ENCODE results near the gene FABP7. TPM values are rescaled to one million over a fixed set of nuclear protein-coding genes. Genes with fewer than 3 reads are reported as not detected.
A peak's percentile ranks its signal among the peaks of the same experiment; 100 is the strongest.

FABP7 gene
- total and polyA plus RNA-seq, 2 of the 13 experiments (the other 11 are each of a cell fraction or from before 2014, with no cell fraction given): not detected

DNA sequence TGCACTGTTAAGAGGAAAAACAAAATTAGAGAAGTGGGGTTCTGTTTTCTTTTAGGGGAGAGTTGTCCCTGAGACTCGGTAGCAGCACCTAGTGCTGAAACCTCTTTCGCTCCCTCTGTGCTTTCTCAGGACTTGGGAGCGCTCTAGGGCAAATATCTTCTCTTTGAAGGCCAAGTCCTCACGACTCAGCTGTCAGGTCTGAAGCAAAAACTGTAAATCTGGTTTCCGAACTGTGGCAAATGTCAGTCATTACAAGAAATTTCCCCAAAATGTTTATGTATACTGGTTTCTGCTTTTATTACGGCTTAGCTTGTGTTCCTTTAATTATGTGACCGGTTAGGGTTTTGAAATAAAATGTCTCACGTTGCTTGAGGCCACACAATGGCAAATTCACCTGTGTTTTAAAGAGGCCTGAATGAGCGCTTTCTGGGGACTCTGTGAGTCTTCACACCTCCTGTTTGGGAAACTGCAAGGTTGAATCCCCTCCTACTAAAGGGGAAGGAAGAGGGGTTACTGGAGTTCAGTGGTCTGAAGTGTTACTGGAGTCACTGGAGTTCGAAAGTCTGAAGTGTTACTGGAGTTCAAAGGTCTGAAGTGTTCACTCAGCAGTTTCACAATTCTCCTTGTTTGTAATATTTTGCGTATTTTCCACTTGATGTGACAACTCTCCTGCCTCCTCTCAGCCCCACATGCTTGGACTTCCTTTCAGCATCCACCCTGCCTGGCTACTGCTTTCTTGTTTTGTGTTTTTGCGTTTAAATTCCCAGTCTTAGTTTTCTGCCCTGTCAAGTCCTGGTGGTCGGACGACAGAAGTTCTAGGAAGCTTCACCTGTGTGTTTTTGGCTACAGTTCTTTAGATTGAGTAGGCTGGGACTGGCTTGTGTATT, 11.2 kb downstream of the FABP7 start (continued):
- 0 out of 2 replicates have a peak, but pooled peaks have one; percentile 48 for TF ChIP-seq ZNF431 (CRISPR knock-in tag; IDR thresholded peaks at IDR 0.05; ENCODE audit: borderline replicate concordance, low read depth)
- peak; percentile 76 for TF ChIP-seq TARDBP (CRISPR knock-in tag; IDR thresholded peaks at IDR 0.05)
- TF ChIP-seq, protein P1, sequence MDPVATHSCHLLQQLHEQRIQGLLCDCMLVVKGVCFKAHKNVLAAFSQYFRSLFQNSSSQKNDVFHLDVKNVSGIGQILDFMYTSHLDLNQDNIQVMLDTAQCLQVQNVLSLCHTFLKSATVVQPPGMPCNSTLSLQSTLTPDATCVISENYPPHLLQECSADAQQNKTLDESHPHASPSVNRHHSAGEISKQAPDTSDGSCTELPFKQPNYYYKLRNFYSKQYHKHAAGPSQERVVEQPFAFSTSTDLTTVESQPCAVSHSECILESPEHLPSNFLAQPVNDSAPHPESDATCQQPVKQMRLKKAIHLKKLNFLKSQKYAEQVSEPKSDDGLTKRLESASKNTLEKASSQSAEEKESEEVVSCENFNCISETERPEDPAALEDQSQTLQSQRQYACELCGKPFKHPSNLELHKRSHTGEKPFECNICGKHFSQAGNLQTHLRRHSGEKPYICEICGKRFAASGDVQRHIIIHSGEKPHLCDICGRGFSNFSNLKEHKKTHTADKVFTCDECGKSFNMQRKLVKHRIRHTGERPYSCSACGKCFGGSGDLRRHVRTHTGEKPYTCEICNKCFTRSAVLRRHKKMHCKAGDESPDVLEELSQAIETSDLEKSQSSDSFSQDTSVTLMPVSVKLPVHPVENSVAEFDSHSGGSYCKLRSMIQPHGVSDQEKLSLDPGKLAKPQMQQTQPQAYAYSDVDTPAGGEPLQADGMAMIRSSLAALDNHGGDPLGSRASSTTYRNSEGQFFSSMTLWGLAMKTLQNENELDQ (CRISPR knock-in tag; IDR thresholded peaks at IDR 0.05; ENCODE audit: borderline replicate concordance): no peak; the same call in 1 of the 2 replicates
- no peak for TF ChIP-seq ZNF747 (CRISPR knock-in tag; IDR thresholded peaks at IDR 0.05; ENCODE audit: borderline replicate concordance)
- TF ChIP-seq FOXM1 (CRISPR knock-in tag; IDR thresholded peaks at IDR 0.05): no peak
- no peak; the same call in 1 of the 2 replicates for TF ChIP-seq XBP1 (CRISPR knock-in tag; IDR thresholded peaks at IDR 0.05)
- no peak for TF ChIP-seq THAP9 (CRISPR knock-in tag; IDR thresholded peaks at IDR 0.05; ENCODE audit: borderline replicate concordance)
- TF ChIP-seq AHR (CRISPR knock-in tag; IDR thresholded peaks at IDR 0.05): no peak
- peak; percentile 68 for TF ChIP-seq TEAD3 (CRISPR knock-in tag; optimal IDR thresholded peaks at IDR 0.05; ENCODE audit: borderline replicate concordance)
- no peak for TF ChIP-seq ZNF7 (CRISPR knock-in tag; IDR thresholded peaks at IDR 0.05)
- TF ChIP-seq, protein P2, sequence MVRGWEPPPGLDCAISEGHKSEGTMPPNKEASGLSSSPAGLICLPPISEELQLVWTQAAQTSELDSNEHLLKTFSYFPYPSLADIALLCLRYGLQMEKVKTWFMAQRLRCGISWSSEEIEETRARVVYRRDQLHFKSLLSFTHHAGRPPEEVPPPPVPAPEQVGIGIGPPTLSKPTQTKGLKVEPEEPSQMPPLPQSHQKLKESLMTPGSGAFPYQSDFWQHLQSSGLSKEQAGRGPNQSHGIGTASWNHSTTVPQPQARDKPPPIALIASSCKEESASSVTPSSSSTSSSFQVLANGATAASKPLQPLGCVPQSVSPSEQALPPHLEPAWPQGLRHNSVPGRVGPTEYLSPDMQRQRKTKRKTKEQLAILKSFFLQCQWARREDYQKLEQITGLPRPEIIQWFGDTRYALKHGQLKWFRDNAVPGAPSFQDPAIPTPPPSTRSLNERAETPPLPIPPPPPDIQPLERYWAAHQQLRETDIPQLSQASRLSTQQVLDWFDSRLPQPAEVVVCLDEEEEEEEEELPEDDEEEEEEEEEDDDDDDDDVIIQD (CRISPR knock-in tag; IDR thresholded peaks at IDR 0.05; ENCODE audit: low read depth): peak; percentile 69
- no peak for TF ChIP-seq JDP2 (CRISPR knock-in tag; IDR thresholded peaks at IDR 0.05; ENCODE audit: borderline replicate concordance)
- TF ChIP-seq RNF219 (CRISPR knock-in tag; IDR thresholded peaks at IDR 0.05): 0 out of 2 replicates have a peak, but pooled peaks have one; percentile 18
- no peak for TF ChIP-seq ZFY (CRISPR knock-in tag; IDR thresholded peaks at IDR 0.05)
- TF ChIP-seq KAT7 (CRISPR knock-in tag; IDR thresholded peaks at IDR 0.05; ENCODE audit: borderline replicate concordance): no peak; the same call in 1 of the 2 replicates
- peak; percentile 49; the same call in 1 of the 2 replicates for TF ChIP-seq HDAC1 (CRISPR knock-in tag; IDR thresholded peaks at IDR 0.05)
- no peak for TF ChIP-seq ZNF251 (CRISPR knock-in tag; IDR thresholded peaks at IDR 0.05)
- peak; percentile 25 to 61; a peak in 2 of 4 replicates for TF ChIP-seq POLR2A (IDR thresholded peaks at IDR 0.05; ENCODE audit: insufficient read depth in 1 of 2, low read depth in 2 of 2, low read length in 2 of 2)
- no peak for TF ChIP-seq ZNF709 (CRISPR knock-in tag; IDR thresholded peaks at IDR 0.05)
- TF ChIP-seq NR2F1 (CRISPR knock-in tag; IDR thresholded peaks at IDR 0.05): peak in 1 of 2 experiments; percentile 51; a peak in 2 of 4 replicates
- peak; percentile 78 for TF ChIP-seq FOXK1 (CRISPR knock-in tag; IDR thresholded peaks at IDR 0.05; ENCODE audit: borderline replicate concordance, low read depth)
